HCT116 (cell line): Measurements from ENCODE around the gene SP9. TPM values are rescaled to one million over a fixed set of nuclear protein-coding genes. Genes with fewer than 3 reads are reported as not detected.

Experiments used
- ATAC-seq: fragments of 200-7000 bp; cut with Tn5 transposase; 2 replicates; pipeline ENCODE4 v1.9.1; 2020; ENCODE audit warnings: mild to moderate bottlenecking, moderate library complexity
- BruUV-seq: library from RNA; stranded (reverse); fragments of 400-500 nt; replicated peaks from 2 replicates; lab custom pipeline; 2021; lab: Mats Ljungman, UMichigan
- CTCF ChIA-PET: fragments of 300-600 bp; sonication (Branson Sonifier 250); formaldehyde crosslinking; loops from one replicate; lab custom pipeline; 2021; ENCODE audit warnings: antibody characterized with exemption; lab: Charles Lee
- POLR2A ChIA-PET: fragments of 300-600, 350-600 bp; sonication (Branson Sonifier 250); formaldehyde crosslinking; loops from one replicate; lab custom pipeline; 2021; ENCODE audit warnings: antibody characterized with exemption; lab: Charles Lee
- RAD21 ChIA-PET, 2 experiments: fragments of 300-600 bp; sonication (Branson Sonifier 250); formaldehyde crosslinking; loops; one replicate each; lab custom pipeline; 2023; ENCODE audit warnings: low total read pairs in 2 of 2; ENCODE audit not compliant: uncharacterized antibody in 2 of 2, unreplicated experiment in 2 of 2, low non-redundant PET in 1 of 2; lab: Charles Lee
- DNase-seq: peaks from one replicate; pipeline ENCODE4 v3.0.0-alpha.2; 2010; ENCODE audit warnings: low read depth, low spot score
- H2AFZ ChIP-seq: fragments of 200-600 bp; shearing (Covaris generic), sonication (generic); 2 replicates; pipeline ENCODE4 v1.6.1; 2017; ENCODE audit warnings: low read depth, mixed run types, mixed read lengths, antibody characterized with exemption, low read length; ENCODE audit not compliant: poor library complexity, severe bottlenecking
- H3K27ac ChIP-seq: 2 replicates; pipeline ENCODE4 v1.5.1; 2012; ENCODE audit warnings: low read depth, low read length
- H3K27me3 ChIP-seq: fragments of 200-600 bp; sonication (generic); 2 replicates; pipeline ENCODE4 v1.6.1; 2016; ENCODE audit warnings: mixed run types, low read length, mixed read lengths; ENCODE audit not compliant: insufficient read depth
- H3K36me3 ChIP-seq, 2 experiments: fragments of 200-500 bp in 1 of 2; fragments of 200-600 bp in 1 of 2; sonication (Bioruptor generic) in 1 of 2; sonication (generic) in 1 of 2; 2 replicates each; pipeline versions ENCODE4 v1.5.1 to v1.6.1; 2014 to 2016; ENCODE audit warnings: low read length in 2 of 2, inconsistent platforms in 1 of 2, mixed read lengths in 1 of 2, mixed run types in 1 of 2; ENCODE audit not compliant: insufficient read depth in 2 of 2, control insufficient read depth in 1 of 2
- H3K4me1 ChIP-seq, 2 experiments: fragments of 200-600 bp in 1 of 2; sonication (generic) in 1 of 2; 2 replicates each; pipeline versions ENCODE4 v1.5.1 to v1.6.1; 2012 to 2017; ENCODE audit warnings: low read length in 2 of 2, inconsistent platforms in 1 of 2, mild to moderate bottlenecking in 1 of 2, mixed read lengths in 1 of 2, mixed run types in 1 of 2, moderate library complexity in 1 of 2; ENCODE audit not compliant: insufficient read depth in 2 of 2, control insufficient read depth in 1 of 2
- H3K4me2 ChIP-seq: fragments of 200-600 bp; sonication (generic); 2 replicates; pipeline ENCODE4 v1.6.1; 2017; ENCODE audit warnings: mixed run types, low read length, mixed read lengths
- H3K4me3 ChIP-seq, 2 experiments: fragments of 200-600 bp in 1 of 2; sonication (generic) in 1 of 2; replicated peaks in 1 of 2; 2 replicates each; pipeline ENCODE4 v1.5.1; 2011 to 2016; ENCODE audit warnings: low read length in 2 of 2, control low read depth in 1 of 2, low read depth in 1 of 2, mild to moderate bottlenecking in 1 of 2, mixed read lengths in 1 of 2, mixed run types in 1 of 2
- H3K79me2 ChIP-seq: fragments of 200-600 bp; sonication (generic); 2 replicates; pipeline ENCODE4 v1.6.1; 2017; ENCODE audit warnings: mild to moderate bottlenecking, mixed run types, low read length, moderate library complexity, mixed read lengths; ENCODE audit not compliant: insufficient read depth
- H3K9ac ChIP-seq: fragments of 200-600 bp; sonication (generic); 2 replicates; pipeline ENCODE4 v1.6.1; 2016; ENCODE audit warnings: low read length, mixed read lengths
- H3K9me2 ChIP-seq: fragments of 200-600 bp; sonication (generic), shearing (Covaris generic); 2 replicates; pipeline ENCODE4 v1.6.1; 2017; ENCODE audit warnings: mixed run types, mild to moderate bottlenecking, moderate library complexity; ENCODE audit not compliant: insufficient read depth
- H3K9me3 ChIP-seq, 2 experiments: fragments of 200-500 bp in 1 of 2; fragments of 200-600 bp in 1 of 2; sonication (Bioruptor generic) in 1 of 2; sonication (generic) in 1 of 2; 2 replicates each; pipeline ENCODE4 v1.6.1; 2014 to 2017; ENCODE audit warnings: low read length in 2 of 2, mixed read lengths in 2 of 2, inconsistent platforms in 1 of 2, low read depth in 1 of 2, mild to moderate bottlenecking in 1 of 2, mixed run types in 1 of 2, moderate library complexity in 1 of 2; ENCODE audit not compliant: control insufficient read depth in 1 of 2, insufficient read depth in 1 of 2
- H4K20me1 ChIP-seq: fragments of 200-600 bp; sonication (generic), shearing (Covaris generic); 2 replicates; pipeline ENCODE4 v1.6.1; 2017; ENCODE audit warnings: mixed run types, mild to moderate bottlenecking, moderate library complexity; ENCODE audit not compliant: insufficient read depth
- CBX3 ChIP-seq: IDR thresholded peaks from 2 replicates; pipeline ENCODE4 v1.6.1; 2012; ENCODE audit warnings: low read depth
- ELF1 ChIP-seq: IDR thresholded peaks from 2 replicates; pipeline ENCODE4 v1.6.1; 2012; ENCODE audit warnings: low read depth, borderline replicate concordance
- RAD21 ChIP-seq: IDR thresholded peaks from 2 replicates; pipeline ENCODE4 v1.6.1; 2012; ENCODE audit warnings: low read depth, mild to moderate bottlenecking
- SIN3A ChIP-seq: IDR thresholded peaks from 2 replicates; pipeline ENCODE4 v1.6.1; 2012; ENCODE audit warnings: low read depth
- TCF7L2 ChIP-seq: IDR thresholded peaks from 2 replicates; pipeline ENCODE4 v1.7.0; 2011; ENCODE audit warnings: borderline replicate concordance, inconsistent platforms; ENCODE audit not compliant: insufficient read depth, insufficient read length; ENCODE audit errors: extremely low read depth
- intact Hi-C: fragments of 100-400 bp; cut with micrococcal nuclease; formaldehyde crosslinking; loops from 2 replicates; pipeline ENCODE4 v1.10.0; 2022
- total RNA-seq: library from RNA; stranded (reverse); gene quantifications from one replicate; pipeline ENCODE4 v1.2.1, GENCODE V29; 2021; ENCODE audit not compliant: unreplicated experiment
- TF ChIP-seq, protein P1 (sequence below): IDR thresholded peaks from 2 replicates; pipeline ENCODE4 v1.6.1; 2012
- TF ChIP-seq, protein P2 (sequence below), 3 experiments: fragments of 200-600 bp in 1 of 3; sonication (generic) in 1 of 3; IDR thresholded peaks in 2 of 3; conservative IDR thresholded peaks in 1 of 3; 2 replicates each; pipeline ENCODE4 v1.5.1; 2012 to 2017; ENCODE audit warnings: low read depth in 2 of 3, low read length in 2 of 3, antibody characterized with exemption in 1 of 3, borderline replicate concordance in 1 of 3, control low read depth in 1 of 3, mild to moderate bottlenecking in 1 of 3, mixed read lengths in 1 of 3, mixed run types in 1 of 3, moderate library complexity in 1 of 3; ENCODE audit not compliant: insufficient read depth in 1 of 3
- TF ChIP-seq, protein P3 (sequence below): IDR thresholded peaks from 2 replicates; pipeline ENCODE4 v1.6.1; 2011; ENCODE audit warnings: mild to moderate bottlenecking, low read length, moderate library complexity; ENCODE audit not compliant: insufficient replicate concordance; ENCODE audit errors: extremely low read depth

SP9 gene
- total RNA-seq, 1 experiment from 2014 or later, result 0.69 TPM

DNA sequence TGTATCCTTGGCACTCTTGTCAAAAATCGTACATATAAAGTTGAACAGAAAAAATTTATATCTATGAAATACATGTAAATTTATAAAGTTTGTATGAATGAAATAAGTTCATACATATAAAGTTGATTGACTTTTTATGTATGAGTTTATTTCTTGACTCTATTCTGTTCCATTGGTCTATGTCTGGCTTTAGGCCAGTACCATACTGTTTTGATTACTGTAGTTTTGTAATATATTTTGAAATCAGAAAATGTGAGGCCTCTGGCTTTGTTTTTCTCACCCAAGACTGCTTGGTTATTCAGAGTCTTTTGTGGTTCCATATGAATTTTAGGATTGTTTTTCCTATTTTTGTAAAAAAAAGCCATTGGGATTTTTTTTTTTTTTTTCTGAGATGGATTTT lies 41.8 kb upstream of the SP9 start:
- Histone ChIP-seq H3K9me2 (no peaks in the 10 kb centered on the region), H3K9ac (no peak overlapping the region), H3K36me3 (no peaks in the 10 kb centered on the region), H3K27ac (no peak overlapping the region), H4K20me1 (no peaks in the 10 kb centered on the region), H3K9me3 (0 out of 4 replicates have a peak, but pooled peaks cover 0 to 5% of the 10 kb centered on the region in 2 experiments), H3K4me3 (no peak overlapping the region), H3K4me1 (peaks cover 0 to 5% of the 10 kb centered on the region in 2 experiments; a peak in 1 of 4 replicates), H3K79me2 (no peaks in the 10 kb centered on the region), H2AFZ (no peak overlapping the region), H3K27me3 (no peaks in the 10 kb centered on the region), H3K4me2 (no peak overlapping the region)
- BruUV-seq, result no TSS peak
- RAD21 ChIA-PET, result no interaction called here
- intact Hi-C loops, result no loop called here
- CTCF ChIA-PET, result no interaction called here
- DNase-seq (no peak), ATAC-seq (no peak)
- TF ChIP-seq RAD21 (no peak), SIN3A (no peak), TCF7L2 (no peak), CBX3 (0 out of 2 replicates have a peak, but pooled peaks have one; percentile 34), ELF1 (no peak)
- TF ChIP-seq, protein P1, sequence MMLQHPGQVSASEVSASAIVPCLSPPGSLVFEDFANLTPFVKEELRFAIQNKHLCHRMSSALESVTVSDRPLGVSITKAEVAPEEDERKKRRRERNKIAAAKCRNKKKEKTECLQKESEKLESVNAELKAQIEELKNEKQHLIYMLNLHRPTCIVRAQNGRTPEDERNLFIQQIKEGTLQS, result no peak
- TF ChIP-seq, protein P2, sequence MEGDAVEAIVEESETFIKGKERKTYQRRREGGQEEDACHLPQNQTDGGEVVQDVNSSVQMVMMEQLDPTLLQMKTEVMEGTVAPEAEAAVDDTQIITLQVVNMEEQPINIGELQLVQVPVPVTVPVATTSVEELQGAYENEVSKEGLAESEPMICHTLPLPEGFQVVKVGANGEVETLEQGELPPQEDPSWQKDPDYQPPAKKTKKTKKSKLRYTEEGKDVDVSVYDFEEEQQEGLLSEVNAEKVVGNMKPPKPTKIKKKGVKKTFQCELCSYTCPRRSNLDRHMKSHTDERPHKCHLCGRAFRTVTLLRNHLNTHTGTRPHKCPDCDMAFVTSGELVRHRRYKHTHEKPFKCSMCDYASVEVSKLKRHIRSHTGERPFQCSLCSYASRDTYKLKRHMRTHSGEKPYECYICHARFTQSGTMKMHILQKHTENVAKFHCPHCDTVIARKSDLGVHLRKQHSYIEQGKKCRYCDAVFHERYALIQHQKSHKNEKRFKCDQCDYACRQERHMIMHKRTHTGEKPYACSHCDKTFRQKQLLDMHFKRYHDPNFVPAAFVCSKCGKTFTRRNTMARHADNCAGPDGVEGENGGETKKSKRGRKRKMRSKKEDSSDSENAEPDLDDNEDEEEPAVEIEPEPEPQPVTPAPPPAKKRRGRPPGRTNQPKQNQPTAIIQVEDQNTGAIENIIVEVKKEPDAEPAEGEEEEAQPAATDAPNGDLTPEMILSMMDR (IDR thresholded peaks at IDR 0.05 in 2 of 3, conservative IDR thresholded peaks at IDR 0.05 in 1 of 3; ENCODE audit: borderline replicate concordance in 1 of 3, insufficient read depth in 1 of 3, low read depth in 2 of 3, low read length in 2 of 3), result no peak
- TF ChIP-seq, protein P3, sequence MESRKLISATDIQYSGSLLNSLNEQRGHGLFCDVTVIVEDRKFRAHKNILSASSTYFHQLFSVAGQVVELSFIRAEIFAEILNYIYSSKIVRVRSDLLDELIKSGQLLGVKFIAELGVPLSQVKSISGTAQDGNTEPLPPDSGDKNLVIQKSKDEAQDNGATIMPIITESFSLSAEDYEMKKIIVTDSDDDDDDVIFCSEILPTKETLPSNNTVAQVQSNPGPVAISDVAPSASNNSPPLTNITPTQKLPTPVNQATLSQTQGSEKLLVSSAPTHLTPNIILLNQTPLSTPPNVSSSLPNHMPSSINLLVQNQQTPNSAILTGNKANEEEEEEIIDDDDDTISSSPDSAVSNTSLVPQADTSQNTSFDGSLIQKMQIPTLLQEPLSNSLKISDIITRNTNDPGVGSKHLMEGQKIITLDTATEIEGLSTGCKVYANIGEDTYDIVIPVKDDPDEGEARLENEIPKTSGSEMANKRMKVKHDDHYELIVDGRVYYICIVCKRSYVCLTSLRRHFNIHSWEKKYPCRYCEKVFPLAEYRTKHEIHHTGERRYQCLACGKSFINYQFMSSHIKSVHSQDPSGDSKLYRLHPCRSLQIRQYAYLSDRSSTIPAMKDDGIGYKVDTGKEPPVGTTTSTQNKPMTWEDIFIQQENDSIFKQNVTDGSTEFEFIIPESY, result no peak
- POLR2A ChIA-PET, result interaction anchor here (0.5 kb wide), 1 partner anchor 1282 kb away, joined by 5 read pairs; no protein-coding TSS in a partner anchor
